GM12891 (cell line): ENCODE measurements around the gene LGR6.

ENCODE experiments used
- POLR2A ChIP-seq: IDR thresholded peaks from 2 replicates; pipeline ENCODE4 v1.6.1; 2011; ENCODE audit warnings: low read depth, low read length, control low read depth
- POLR2AphosphoS5 ChIP-seq: IDR thresholded peaks from 2 replicates; pipeline ENCODE4 v1.6.1; 2011; ENCODE audit warnings: low read depth, low read length, control low read depth

- no peak for TF ChIP-seq POLR2AphosphoS5
- no peak for TF ChIP-seq POLR2A
Measured at GRCh38 chr1:202249436-202249835, 55.8 kb downstream of the LGR6 start.
